NT2/D1 (cell line): ENCODE results near the gene SDK1.
"Not testable (repeated sequence)": the region's sequence is repeated elsewhere in the genome, so short reads cannot be mapped to it uniquely, and the experiment has no call there.

Experiments
- DNase-seq: peaks from one replicate; pipeline ENCODE4 v3.0.0-alpha.2; 2011; ENCODE audit warnings: low read depth, low spot score
- H3K27me3 ChIP-seq: 2 replicates; pipeline ENCODE4 v1.6.0; 2011; ENCODE audit warnings: mild to moderate bottlenecking; ENCODE audit not compliant: insufficient read length, insufficient read depth
- H3K36me3 ChIP-seq: 2 replicates; pipeline ENCODE4 v1.6.1; 2011; ENCODE audit warnings: mild to moderate bottlenecking, low read length, mixed read lengths; ENCODE audit not compliant: insufficient read depth, insufficient read length
- H3K4me1 ChIP-seq: 2 replicates; pipeline ENCODE4 v1.5.1; 2011; ENCODE audit not compliant: insufficient read depth, insufficient read length
- H3K4me3 ChIP-seq: 2 replicates; pipeline ENCODE4 v1.5.1; 2011; ENCODE audit warnings: low read depth; ENCODE audit not compliant: insufficient read length
- H3K9ac ChIP-seq: 2 replicates; pipeline ENCODE4 v1.6.0; 2011; ENCODE audit warnings: low read depth; ENCODE audit not compliant: insufficient read length
- H3K9me3 ChIP-seq: 2 replicates; pipeline ENCODE4 v1.5.1; 2011; ENCODE audit warnings: mild to moderate bottlenecking, low read length; ENCODE audit not compliant: insufficient read depth
- SUZ12 ChIP-seq: IDR thresholded peaks from 2 replicates; pipeline ENCODE4 v1.6.1; 2011; ENCODE audit not compliant: insufficient read length, insufficient read depth; ENCODE audit errors: extremely low read depth
- YY1 ChIP-seq: IDR thresholded peaks from 2 replicates; pipeline ENCODE4 v1.6.1; 2011; ENCODE audit not compliant: insufficient read length, insufficient read depth
- ZNF274 ChIP-seq: IDR thresholded peaks from 2 replicates; pipeline ENCODE4 v1.6.1; 2011; ENCODE audit warnings: mild to moderate bottlenecking, low read depth, low read length

SDK1 gene

DNA sequence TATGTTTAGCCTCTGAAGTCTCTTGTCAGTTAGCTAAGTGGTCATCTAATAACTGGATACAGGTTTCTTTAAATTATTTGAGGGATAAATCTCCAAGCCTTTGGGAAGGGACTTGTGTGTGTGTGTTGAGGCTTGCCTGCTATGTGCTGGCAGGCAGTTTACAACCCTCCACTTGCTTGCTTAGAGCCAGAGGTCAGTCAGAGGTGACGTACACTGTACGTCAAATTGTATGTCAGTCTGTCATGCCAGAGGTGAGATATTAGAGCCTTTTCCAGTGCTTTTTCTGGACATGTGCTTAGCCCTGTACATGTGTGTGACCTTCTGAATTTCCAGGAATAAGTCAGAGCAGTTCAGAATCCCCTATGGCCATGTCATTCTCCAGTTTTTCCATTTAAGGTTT, 438.9 kb downstream of the SDK1 start:
- H3K27me3 ChIP-seq = no peaks in the 10 kb centered on the region
- no peaks in the 10 kb centered on the region for H3K36me3 ChIP-seq
- H3K4me1 ChIP-seq = no peaks in the 10 kb centered on the region
- H3K9me3 ChIP-seq = peaks cover 36% of the 10 kb centered on the region
- H3K4me3 ChIP-seq = no peak overlapping the region
- no peak overlapping the region for H3K9ac ChIP-seq
- TF ChIP-seq YY1 (no peak), SUZ12 (no peak), ZNF274 (no peak)
- DNase-seq = no peak

DNA sequence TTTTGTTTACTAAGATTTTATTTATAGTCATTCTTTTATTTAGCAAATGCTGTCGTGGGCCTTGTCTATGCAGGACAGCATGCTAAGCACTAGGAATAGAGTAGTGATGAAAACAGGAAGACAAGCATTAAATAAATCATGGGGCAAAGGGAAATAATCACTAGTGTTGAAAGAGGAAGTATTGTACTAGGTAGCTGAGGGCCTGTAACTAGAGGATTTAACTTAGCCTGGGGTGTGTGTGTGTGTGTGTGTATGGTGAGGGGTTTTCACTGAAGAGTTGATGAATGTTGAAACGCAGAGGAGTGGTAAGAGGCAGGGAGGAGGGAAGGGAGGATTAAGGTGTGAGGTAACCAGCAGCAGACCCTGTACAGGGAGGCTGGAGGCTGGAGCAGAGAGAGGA, 446.4 kb downstream of the SDK1 start:
- no peaks in the 10 kb centered on the region for H3K27me3 ChIP-seq
- TF ChIP-seq SUZ12 (no peak), YY1 (no peak), ZNF274 (no peak)
- no peak overlapping the region for H3K9ac ChIP-seq
- H3K4me3 ChIP-seq = no peak overlapping the region
- H3K4me1 ChIP-seq = no peaks in the 10 kb centered on the region
- no peak for DNase-seq
- no peaks in the 10 kb centered on the region for H3K36me3 ChIP-seq
- no peaks in the 10 kb centered on the region for H3K9me3 ChIP-seq

DNA sequence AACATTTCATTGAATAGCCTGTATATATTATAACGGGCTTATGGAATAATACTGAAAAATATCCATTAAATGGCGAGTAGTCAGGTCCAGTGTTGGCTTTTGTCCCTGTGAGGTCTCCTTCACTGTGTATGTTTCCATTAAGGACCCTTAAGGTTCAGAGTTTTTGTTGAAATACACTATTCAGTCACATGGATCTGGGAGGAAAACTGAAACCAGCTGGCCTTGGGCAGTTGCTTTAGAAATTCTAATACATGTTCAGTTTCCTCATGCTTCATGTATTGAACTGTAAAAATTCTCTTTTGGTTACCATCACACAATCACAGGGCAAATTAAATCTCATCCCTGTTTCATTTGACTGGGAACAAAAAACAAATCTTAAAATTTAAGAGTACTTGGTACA, 447.3 kb downstream of the SDK1 start:
- Histone ChIP-seq H3K9me3 (no peaks in the 10 kb centered on the region), H3K4me3 (no peak overlapping the region), H3K9ac (no peak overlapping the region), H3K36me3 (no peaks in the 10 kb centered on the region), H3K4me1 (no peaks in the 10 kb centered on the region), H3K27me3 (no peaks in the 10 kb centered on the region)
- no peak for DNase-seq
- no peak for TF ChIP-seq ZNF274
- TF ChIP-seq YY1 = no peak
- TF ChIP-seq SUZ12 = no peak

DNA sequence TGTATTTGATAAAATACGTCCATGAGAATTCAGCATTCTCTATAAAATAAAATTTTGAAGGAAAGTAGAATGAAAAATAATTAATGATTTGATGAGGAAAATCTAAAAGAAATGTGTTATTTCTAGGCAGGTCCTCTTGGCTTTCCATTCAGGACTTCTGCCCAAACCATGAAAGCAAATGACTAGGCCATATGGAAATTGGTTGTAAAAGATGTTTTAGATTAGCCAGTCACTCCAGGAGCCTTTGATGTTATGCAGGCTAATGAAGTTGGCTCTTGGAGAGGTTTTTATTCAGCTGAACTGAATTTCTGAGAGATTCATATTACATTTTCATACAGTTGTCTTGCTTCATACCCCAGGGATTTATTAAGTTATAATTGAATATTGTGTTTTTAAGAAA, 452.8 kb downstream of the SDK1 start:
- Histone ChIP-seq H3K9ac (no peak overlapping the region), H3K4me3 (no peak overlapping the region), H3K36me3 (no peaks in the 10 kb centered on the region), H3K27me3 (no peaks in the 10 kb centered on the region), H3K4me1 (no peaks in the 10 kb centered on the region), H3K9me3 (peaks cover 5% of the 10 kb centered on the region; the same call in 1 of the 2 replicates)
- TF ChIP-seq YY1 (no peak), ZNF274 (no peak), SUZ12 (no peak)
- DNase-seq = no peak

DNA sequence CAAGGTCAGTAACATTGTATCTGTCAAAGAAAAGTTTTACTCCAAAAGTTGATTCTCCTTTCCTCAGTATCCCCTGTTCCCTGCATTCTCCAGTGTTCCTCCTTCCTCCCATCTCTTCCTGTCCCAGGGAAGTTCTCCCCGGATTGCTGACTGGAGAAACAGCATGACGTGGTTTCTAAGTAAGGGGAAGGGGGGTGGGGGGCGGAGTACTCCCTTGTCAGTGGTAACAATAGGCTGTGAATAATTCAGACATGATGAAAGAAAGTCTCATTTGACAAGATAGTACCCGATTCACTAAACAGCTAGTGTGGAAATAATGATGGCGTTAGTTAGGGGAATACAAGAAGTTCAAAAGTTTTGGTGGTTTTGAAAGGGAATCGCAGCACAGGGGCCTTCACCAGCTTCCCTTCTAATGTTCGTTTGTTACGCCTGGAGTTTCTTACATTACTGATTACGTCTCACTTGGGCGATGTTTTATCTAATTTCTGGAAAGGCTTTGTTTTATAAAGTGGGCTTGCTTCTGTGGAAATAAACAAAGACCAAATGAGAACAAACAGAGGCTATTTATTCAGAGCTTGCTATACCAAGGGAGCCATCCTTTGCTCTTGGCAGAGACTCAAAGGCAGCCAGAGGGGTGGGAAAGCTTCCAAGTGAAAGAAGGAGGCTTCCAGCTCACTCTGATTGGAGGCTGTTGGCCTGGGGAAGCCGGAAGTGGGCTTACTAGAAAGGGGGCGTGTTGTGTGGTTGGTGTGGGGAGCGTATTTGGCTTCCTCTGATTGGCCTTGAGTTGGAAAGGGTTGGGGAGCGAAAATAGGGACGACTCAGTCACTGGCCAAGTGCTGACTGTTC, 453.7 kb downstream of the SDK1 start:
- H3K27me3 ChIP-seq = no peaks in the 10 kb centered on the region
- TF ChIP-seq ZNF274 = no peak
- no peak for TF ChIP-seq SUZ12
- no peak for TF ChIP-seq YY1
- peaks cover 5% of the 10 kb centered on the region; the same call in 1 of the 2 replicates for H3K9me3 ChIP-seq
- no peak overlapping the region for H3K4me3 ChIP-seq
- H3K4me1 ChIP-seq = no peaks in the 10 kb centered on the region
- H3K9ac ChIP-seq = no peak overlapping the region
- DNase-seq = peak; percentile 61
- H3K36me3 ChIP-seq = no peaks in the 10 kb centered on the region

DNA sequence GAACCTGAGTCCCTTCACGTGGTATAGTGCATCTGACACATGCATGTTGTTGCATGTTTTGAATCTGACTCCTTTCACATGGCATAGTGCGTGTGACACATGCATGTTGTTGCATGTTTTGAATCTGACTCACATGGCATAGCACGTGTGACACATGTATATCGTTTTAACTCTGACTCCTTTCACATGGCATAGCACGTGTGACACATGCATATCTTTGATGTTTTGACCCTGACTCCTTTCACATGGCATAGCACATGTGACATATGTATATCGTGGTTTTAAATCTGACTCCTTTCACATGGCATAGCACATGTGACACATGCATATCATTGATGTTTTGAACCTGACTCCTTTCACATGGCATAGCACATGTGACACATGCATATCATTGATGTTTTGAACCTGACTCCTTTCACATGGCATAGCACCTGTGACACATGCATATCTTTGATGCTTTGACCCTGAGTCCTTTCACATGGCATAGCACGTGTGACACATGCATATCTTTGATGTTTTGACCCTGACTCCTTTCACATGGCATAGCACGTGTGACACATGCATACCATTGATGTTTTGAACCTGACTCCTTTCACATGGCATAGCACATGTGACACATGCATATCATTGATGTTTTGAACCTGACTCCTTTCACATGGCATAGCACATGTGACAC, 454.9 kb downstream of the SDK1 start:
- not testable (repeated sequence) for H3K9ac ChIP-seq, H3K36me3 ChIP-seq, H3K27me3 ChIP-seq, H3K4me1 ChIP-seq, DNase-seq, H3K4me3 ChIP-seq, H3K9me3 ChIP-seq

DNA sequence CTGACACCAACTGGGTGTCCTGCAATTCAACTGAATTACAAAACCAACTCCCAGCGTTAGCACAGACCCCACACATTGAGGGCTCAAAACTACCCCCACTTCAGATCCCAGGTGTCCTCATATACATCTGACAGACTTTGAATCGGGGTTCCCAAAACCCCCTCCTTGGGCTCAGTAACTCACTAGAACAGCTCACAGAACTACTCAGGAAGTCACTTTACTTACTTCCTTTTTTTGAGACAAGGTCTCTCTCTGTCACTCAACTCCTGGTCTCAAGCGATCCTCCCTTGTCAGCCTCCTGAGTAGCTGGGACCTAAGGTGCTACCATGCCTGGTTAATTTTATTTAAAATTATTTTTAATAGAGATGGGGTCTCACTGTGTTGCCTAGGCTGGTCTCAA, 456.0 kb downstream of the SDK1 start:
- peaks cover 5% of the 10 kb centered on the region; the same call in 1 of the 2 replicates for H3K9me3 ChIP-seq
- H3K9ac ChIP-seq = no peak overlapping the region
- DNase-seq = no peak
- H3K4me1 ChIP-seq = no peaks in the 10 kb centered on the region
- TF ChIP-seq YY1 (no peak), SUZ12 (no peak), ZNF274 (no peak)
- no peak overlapping the region for H3K4me3 ChIP-seq
- no peaks in the 10 kb centered on the region for H3K27me3 ChIP-seq
- H3K36me3 ChIP-seq = no peaks in the 10 kb centered on the region
